Measurements from ENCODE around the gene FZR1. TPM values are rescaled to one million over a fixed set of nuclear protein-coding genes. Genes with fewer than 3 reads are reported as not detected.

The FZR1 gene
- total RNA-seq, 4 donors from 2014 or later, result 18.6 to 31.8 (median 25.7) TPM

GRCh38 chr19:3545669-3546034 is 39.5 kb downstream of the FZR1 start:
- no peaks in the 10 kb centered on the region for H3K9me3 ChIP-seq
- 75 to 80% methylated on average over 10 of the region's 10 CpGs for WGBS, 2 donors
- H3K4me1 ChIP-seq, result peaks cover 0 to 46% (median 7%) of the 10 kb centered on the region in 4 donors

GRCh38 chr19:3546119-3546518 is 40.0 kb downstream of the FZR1 start:
- H3K36me3 ChIP-seq, result peaks cover 0 to 78% (median 6%) of the 10 kb centered on the region in 3 donors
- no peak for DNase-seq (ENCODE audit: low spot score in 2 of 2)
- no peaks in the 10 kb centered on the region for H3K27me3 ChIP-seq
- H3K27ac ChIP-seq, result peak overlapping the region in 1 of 4 donors; percentile 58
- H3K4me3 ChIP-seq, result no peak overlapping the region
- WGBS, 2 donors, result 88 to 92% methylated on average over 8 to 23 of the region's 23 CpGs
- H3K9me3 ChIP-seq, result no peaks in the 10 kb centered on the region
- H3K4me1 ChIP-seq, result peaks cover 0 to 46% (median 7%) of the 10 kb centered on the region in 4 donors
- no peak for TF ChIP-seq POLR2A (IDR thresholded peaks at IDR 0.05)
- TF ChIP-seq EP300 (IDR thresholded peaks at IDR 0.05), result no peak
- TF ChIP-seq, protein P1, sequence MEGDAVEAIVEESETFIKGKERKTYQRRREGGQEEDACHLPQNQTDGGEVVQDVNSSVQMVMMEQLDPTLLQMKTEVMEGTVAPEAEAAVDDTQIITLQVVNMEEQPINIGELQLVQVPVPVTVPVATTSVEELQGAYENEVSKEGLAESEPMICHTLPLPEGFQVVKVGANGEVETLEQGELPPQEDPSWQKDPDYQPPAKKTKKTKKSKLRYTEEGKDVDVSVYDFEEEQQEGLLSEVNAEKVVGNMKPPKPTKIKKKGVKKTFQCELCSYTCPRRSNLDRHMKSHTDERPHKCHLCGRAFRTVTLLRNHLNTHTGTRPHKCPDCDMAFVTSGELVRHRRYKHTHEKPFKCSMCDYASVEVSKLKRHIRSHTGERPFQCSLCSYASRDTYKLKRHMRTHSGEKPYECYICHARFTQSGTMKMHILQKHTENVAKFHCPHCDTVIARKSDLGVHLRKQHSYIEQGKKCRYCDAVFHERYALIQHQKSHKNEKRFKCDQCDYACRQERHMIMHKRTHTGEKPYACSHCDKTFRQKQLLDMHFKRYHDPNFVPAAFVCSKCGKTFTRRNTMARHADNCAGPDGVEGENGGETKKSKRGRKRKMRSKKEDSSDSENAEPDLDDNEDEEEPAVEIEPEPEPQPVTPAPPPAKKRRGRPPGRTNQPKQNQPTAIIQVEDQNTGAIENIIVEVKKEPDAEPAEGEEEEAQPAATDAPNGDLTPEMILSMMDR (IDR thresholded peaks at IDR 0.05), result no peak

More at GRCh38 chr19:3545669-3546034, 39.5 kb downstream of the FZR1 start:
- Histone ChIP-seq H3K36me3 (peaks cover 0 to 74% (median 6%) of the 10 kb centered on the region in 3 donors), H3K27ac (peak overlapping the region in 2 of 4 donors; percentile 54 to 58), H3K4me3 (no peak overlapping the region), H3K27me3 (no peaks in the 10 kb centered on the region)
- DNase-seq (ENCODE audit: low spot score in 2 of 2), result no peak
- TF ChIP-seq POLR2A (IDR thresholded peaks at IDR 0.05) (no peak), EP300 (IDR thresholded peaks at IDR 0.05) (no peak)
- TF ChIP-seq, protein P1 (IDR thresholded peaks at IDR 0.05), result no peak

DNA sequence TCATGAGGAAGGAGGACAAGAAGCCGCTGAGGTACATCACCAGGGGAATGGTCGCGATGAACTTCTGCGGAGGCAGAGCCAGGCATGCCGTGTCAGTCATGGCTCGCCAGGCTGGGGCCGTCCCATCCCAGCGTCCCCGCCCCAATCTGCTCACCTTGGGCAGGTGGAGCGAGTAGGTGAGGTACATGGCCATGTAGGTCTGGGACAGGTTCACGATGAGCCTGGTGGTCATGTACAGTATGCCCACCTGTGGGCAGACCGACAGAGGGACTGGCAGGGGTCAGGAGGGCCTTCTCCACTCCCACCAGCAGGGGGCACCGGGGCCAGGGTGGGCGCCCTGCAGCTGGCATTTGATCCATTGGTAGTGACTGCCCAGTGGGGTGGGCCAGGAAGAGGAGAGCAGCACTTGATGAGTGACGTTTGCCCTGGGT is 41.2 kb downstream of the FZR1 start:
- Histone ChIP-seq H3K27ac (peak overlapping the region in 1 of 4 donors; percentile 63), H3K4me3 (no peak overlapping the region), H3K36me3 (peaks cover 0 to 76% (median 6%) of the 10 kb centered on the region in 3 donors), H3K27me3 (no peaks in the 10 kb centered on the region), H3K4me1 (peaks cover 0 to 46% (median 7%) of the 10 kb centered on the region in 4 donors), H3K9me3 (no peaks in the 10 kb centered on the region)
- TF ChIP-seq POLR2A (IDR thresholded peaks at IDR 0.05) (no peak), EP300 (IDR thresholded peaks at IDR 0.05) (no peak)
- TF ChIP-seq, protein P1 (IDR thresholded peaks at IDR 0.05), result peak; percentile 7 to 48 (median 35)
- 86 to 89% methylated on average over 15 of the region's 15 CpGs for WGBS, 2 donors
- DNase-seq (ENCODE audit: low spot score in 2 of 2), result no peak

DNA sequence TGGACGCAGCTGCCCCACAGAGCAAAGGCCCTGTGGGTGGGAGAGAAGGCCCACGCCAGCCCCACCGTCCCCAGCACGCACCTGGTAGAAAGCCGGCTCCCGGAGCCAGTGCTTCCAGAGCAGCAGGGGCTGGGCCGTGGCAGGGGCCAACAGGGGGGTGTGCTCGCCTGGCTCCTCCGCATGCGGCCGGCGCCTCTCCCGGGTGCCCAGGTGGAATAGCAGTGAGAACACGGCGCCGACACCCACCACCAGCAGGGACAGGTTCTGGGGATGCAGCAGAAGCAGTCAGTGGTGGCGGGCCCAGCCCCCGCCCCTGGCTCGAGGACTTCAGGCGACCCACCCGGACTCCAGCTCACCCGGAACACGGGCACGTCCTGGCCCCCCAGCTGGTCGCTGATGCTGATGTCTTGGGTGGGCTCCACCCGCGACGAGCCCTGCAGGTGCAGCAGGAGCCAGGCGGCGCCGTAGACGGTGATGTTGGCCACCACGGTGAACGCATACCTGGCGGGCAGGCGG is 41.7 kb downstream of the FZR1 start:
- TF ChIP-seq POLR2A (IDR thresholded peaks at IDR 0.05) (no peak), EP300 (IDR thresholded peaks at IDR 0.05) (no peak)
- TF ChIP-seq, protein P1 (IDR thresholded peaks at IDR 0.05), result no peak
- Histone ChIP-seq H3K9me3 (no peaks in the 10 kb centered on the region), H3K4me1 (peaks cover 0 to 50% (median 9%) of the 10 kb centered on the region in 4 donors), H3K4me3 (no peak overlapping the region), H3K27me3 (no peaks in the 10 kb centered on the region), H3K27ac (peak overlapping the region in 3 of 4 donors; percentile 7 to 84 (median 63)), H3K36me3 (peaks cover 0 to 72% (median 6%) of the 10 kb centered on the region in 3 donors)
- DNase-seq (ENCODE audit: low spot score in 2 of 2), result no peak
- WGBS, 2 donors, result 77 to 85% methylated on average over 14 to 31 of the region's 36 CpGs

- Histone ChIP-seq H3K27ac (peak overlapping the region in 3 of 4 donors; percentile 7 to 84 (median 63)), H3K27me3 (no peaks in the 10 kb centered on the region), H3K9me3 (no peaks in the 10 kb centered on the region), H3K4me3 (no peak overlapping the region), H3K4me1 (peaks cover 0 to 49% (median 10%) of the 10 kb centered on the region in 4 donors), H3K36me3 (peaks cover 0 to 65% (median 6%) of the 10 kb centered on the region in 3 donors)
- DNase-seq (ENCODE audit: low spot score in 2 of 2), result no peak
- no peak for TF ChIP-seq POLR2A (IDR thresholded peaks at IDR 0.05)
- TF ChIP-seq EP300 (IDR thresholded peaks at IDR 0.05), result no peak
- TF ChIP-seq, protein P1 (IDR thresholded peaks at IDR 0.05), result no peak
- whole genome bisulfite sequencing, 2 donors, result 51 to 69% methylated on average over 9 to 14 of the region's 14 CpGs
Observed at GRCh38 chr19:3548606-3549005, 42.5 kb downstream of the FZR1 start.
